Left ventricle myocardium inferior (tissue), 1 donor: ENCODE measurements around the gene SLC38A10. TPM values are rescaled to one million over a fixed set of nuclear protein-coding genes. Genes with fewer than 3 reads are reported as not detected.

Source experiments
- DNase-seq: peaks from one replicate; pipeline ENCODE4 v3.0.0-alpha.2; 2020
- H3K27ac ChIP-seq: fragments of 200-600 bp; replicated peaks from 2 replicates; pipeline ENCODE4 v1.8.0; 2021
- H3K27me3 ChIP-seq: fragments of 200-600 bp; 2 replicates; pipeline ENCODE4 v1.8.0; 2021; ENCODE audit warnings: low read depth
- H3K36me3 ChIP-seq: fragments of 200-600 bp; 2 replicates; pipeline ENCODE4 v1.8.0; 2021
- H3K4me1 ChIP-seq: fragments of 200-600 bp; 2 replicates; pipeline ENCODE4 v1.8.0; 2021
- H3K4me3 ChIP-seq: fragments of 200-600 bp; 2 replicates; pipeline ENCODE4 v1.8.0; 2021; ENCODE audit warnings: mild to moderate bottlenecking, moderate library complexity
- H3K9me3 ChIP-seq: fragments of 200-600 bp; replicated peaks from 2 replicates; pipeline ENCODE4 v1.8.0; 2021
- CTCF ChIP-seq: fragments of 200-600 bp; IDR thresholded peaks from 2 replicates; pipeline ENCODE4 v1.8.0; 2021; ENCODE audit warnings: antibody characterized with exemption, mild to moderate bottlenecking, borderline replicate concordance
- intact Hi-C: fragments of 100-400 bp; cut with micrococcal nuclease; formaldehyde crosslinking; loops from one replicate; pipeline ENCODE4 v1.11.0; 2022
- total RNA-seq: library from RNA; stranded (reverse); fragmentation: NEBNext Ultra II Directional; extraction: Animal tissue kit (Norgen Biotek cat#: 25700); gene quantifications from one replicate; pipeline ENCODE4 v1.2.1, GENCODE V29; 2021
- donor health status: DM: no; HTN: yes; CAD: no; lungs with severe emphysema.

Gene SLC38A10
- total RNA-seq, 1 donor from 2014 or later: 50.1 TPM

GRCh38 chr17:81339534-81340296 lies 44.6 kb upstream of the SLC38A10 start:
- no peak for TF ChIP-seq CTCF
- peak overlapping the region; percentile 96 for H3K27ac ChIP-seq
- no peak overlapping the region for H3K4me3 ChIP-seq
- H3K36me3 ChIP-seq: no peaks in the 10 kb centered on the region
- intact Hi-C loops: no loop called here
- no peak for DNase-seq
- H3K27me3 ChIP-seq: peaks cover 24% of the 10 kb centered on the region
- no peaks in the 10 kb centered on the region for H3K9me3 ChIP-seq
- peaks cover 77% of the 10 kb centered on the region for H3K4me1 ChIP-seq

GRCh38 chr17:81339191-81339533 lies 44.1 kb upstream of the SLC38A10 start:
- Histone ChIP-seq H3K27me3 (peaks cover 18% of the 10 kb centered on the region), H3K36me3 (no peaks in the 10 kb centered on the region), H3K9me3 (no peaks in the 10 kb centered on the region), H3K4me1 (peaks cover 71% of the 10 kb centered on the region), H3K4me3 (no peak overlapping the region), H3K27ac (peak overlapping the region; percentile 96)
- TF ChIP-seq CTCF: no peak
- no peak for DNase-seq
- intact Hi-C loops: no loop called here

GRCh38 chr17:81338274-81339190 lies 43.4 kb upstream of the SLC38A10 start:
- intact Hi-C loops: no loop called here
- H3K4me1 ChIP-seq: peaks cover 68% of the 10 kb centered on the region

GRCh38 chr17:81337476-81337879 lies 42.4 kb upstream of the SLC38A10 start:
- DNase-seq: no peak
- Histone ChIP-seq H3K27me3 (peaks cover 7% of the 10 kb centered on the region), H3K4me1 (peaks cover 57% of the 10 kb centered on the region), H3K9me3 (no peaks in the 10 kb centered on the region), H3K4me3 (no peak overlapping the region), H3K36me3 (no peaks in the 10 kb centered on the region), H3K27ac (peak overlapping the region; percentile 96)
- intact Hi-C loops: no loop called here
- no peak for TF ChIP-seq CTCF

More at GRCh38 chr17:81338274-81339190, 43.4 kb upstream of the SLC38A10 start:
- Histone ChIP-seq H3K27ac (peak overlapping the region; percentile 96), H3K9me3 (no peaks in the 10 kb centered on the region), H3K27me3 (peaks cover 13% of the 10 kb centered on the region), H3K4me3 (no peak overlapping the region), H3K36me3 (no peaks in the 10 kb centered on the region)
- no peak for TF ChIP-seq CTCF
- DNase-seq: no peak

GRCh38 chr17:81336930-81337325 lies 41.8 kb upstream of the SLC38A10 start:
- H3K4me1 ChIP-seq: peaks cover 52% of the 10 kb centered on the region
- H3K4me3 ChIP-seq: no peak overlapping the region
- H3K9me3 ChIP-seq: no peaks in the 10 kb centered on the region
- H3K36me3 ChIP-seq: no peaks in the 10 kb centered on the region
- DNase-seq: no peak
- intact Hi-C loops: no loop called here
- no peak overlapping the region for H3K27ac ChIP-seq
- no peak for TF ChIP-seq CTCF
- H3K27me3 ChIP-seq: peaks cover 5% of the 10 kb centered on the region
